ENCODE measurements around the gene TACC2.

Gene TACC2

GRCh38 chr10:122208571-122209430, 219.8 kb downstream of the TACC2 start:
- in situ Hi-C loops (cut with MboI; ENCODE audit: low sequenced_read_pairs): no loop called here

- in situ Hi-C loops (cut with MboI; ENCODE audit: low sequenced_read_pairs): no loop called here
These were observed 221.7 kb downstream of the TACC2 start for GRCh38 chr10:122210481-122211265.

GRCh38 chr10:122213364-122213763, 224.4 kb downstream of the TACC2 start:
- in situ Hi-C loops (cut with MboI; ENCODE audit: low sequenced_read_pairs): no loop called here

- in situ Hi-C loops (cut with MboI; ENCODE audit: low sequenced_read_pairs): no loop called here
These were observed 224.8 kb downstream of the TACC2 start for GRCh38 chr10:122213766-122214165.

GRCh38 chr10:122216047-122216446, 227.1 kb downstream of the TACC2 start:
- in situ Hi-C loops (cut with MboI; ENCODE audit: low sequenced_read_pairs): no loop called here

- in situ Hi-C loops (cut with MboI; ENCODE audit: low sequenced_read_pairs): no loop called here
These were observed 230.4 kb downstream of the TACC2 start for GRCh38 chr10:122219340-122219739.

GRCh38 chr10:122220736-122221135, 231.8 kb downstream of the TACC2 start:
- in situ Hi-C loops (cut with MboI; ENCODE audit: low sequenced_read_pairs): no loop called here

- in situ Hi-C loops (cut with MboI; ENCODE audit: low sequenced_read_pairs): no loop called here
These were observed 233.0 kb downstream of the TACC2 start for GRCh38 chr10:122221958-122222357.

GRCh38 chr10:122222638-122223037, 233.7 kb downstream of the TACC2 start:
- in situ Hi-C loops (cut with MboI; ENCODE audit: low sequenced_read_pairs): no loop called here

- in situ Hi-C loops (cut with MboI; ENCODE audit: low sequenced_read_pairs): no loop called here
These were observed 235.2 kb downstream of the TACC2 start for GRCh38 chr10:122224159-122224558.

- in situ Hi-C loops (cut with MboI; ENCODE audit: low sequenced_read_pairs): no loop called here
These were observed 236.4 kb downstream of the TACC2 start for GRCh38 chr10:122225330-122225729.

- in situ Hi-C loops (cut with MboI; ENCODE audit: low sequenced_read_pairs): no loop called here
These were observed 238.8 kb downstream of the TACC2 start for GRCh38 chr10:122227754-122228153.

- in situ Hi-C loops (cut with MboI; ENCODE audit: low sequenced_read_pairs): no loop called here
These were observed 240.7 kb downstream of the TACC2 start for GRCh38 chr10:122229666-122230065.

- in situ Hi-C loops (cut with MboI; ENCODE audit: low sequenced_read_pairs): no loop called here
These were observed 241.3 kb downstream of the TACC2 start for GRCh38 chr10:122230222-122230621.

GRCh38 chr10:122232769-122233168, 243.8 kb downstream of the TACC2 start:
- in situ Hi-C loops (cut with MboI; ENCODE audit: low sequenced_read_pairs): no loop called here

- in situ Hi-C loops (cut with MboI; ENCODE audit: low sequenced_read_pairs): no loop called here
These were observed 244.9 kb downstream of the TACC2 start for GRCh38 chr10:122233857-122234348.

- in situ Hi-C loops (cut with MboI; ENCODE audit: low sequenced_read_pairs): no loop called here
These were observed 245.5 kb downstream of the TACC2 start for GRCh38 chr10:122234416-122234815.

GRCh38 chr10:122236690-122237306, 247.8 kb downstream of the TACC2 start:
- in situ Hi-C loops (cut with MboI; ENCODE audit: low sequenced_read_pairs): no loop called here

- in situ Hi-C loops (cut with MboI; ENCODE audit: low sequenced_read_pairs): no loop called here
These were observed 248.5 kb downstream of the TACC2 start for GRCh38 chr10:122237331-122237990.

- in situ Hi-C loops (cut with MboI; ENCODE audit: low sequenced_read_pairs): no loop called here
These were observed 250.8 kb downstream of the TACC2 start for GRCh38 chr10:122239578-122240257.
